Measurements from ENCODE around the gene SLC12A3.
"Not testable (repeated sequence)": the region's sequence is repeated elsewhere in the genome, so short reads cannot be mapped to it uniquely, and the experiment has no call there.

Gene SLC12A3

DNA sequence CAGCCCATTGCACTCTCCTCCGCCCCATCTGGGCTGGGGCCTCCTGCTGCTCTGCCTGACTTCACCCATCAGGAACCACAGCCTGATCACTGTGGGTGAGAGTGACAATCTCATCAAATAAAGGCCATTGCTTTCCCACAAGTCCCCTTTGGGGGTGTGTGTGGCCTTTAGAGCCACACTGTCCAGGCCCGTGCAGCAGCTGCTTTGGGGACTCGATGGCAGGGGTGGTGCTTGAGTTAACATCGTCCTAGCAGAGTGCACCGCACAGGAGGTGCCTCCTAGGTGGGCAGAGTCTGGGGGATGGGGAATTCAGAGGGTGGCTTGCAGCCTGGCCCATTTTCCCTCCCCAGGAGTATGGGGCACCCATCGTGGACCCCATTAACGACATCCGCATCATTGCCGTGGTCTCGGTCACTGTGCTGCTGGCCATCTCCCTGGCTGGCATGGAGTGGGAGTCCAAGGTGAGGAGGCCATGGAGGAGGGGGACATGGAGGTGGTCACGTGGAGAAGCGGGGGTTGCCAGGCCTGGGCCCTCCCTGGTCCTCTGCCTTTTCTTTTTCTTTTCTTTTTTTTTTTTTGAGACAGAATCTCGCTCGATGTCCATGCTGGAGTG, 5.4 kb downstream of the SLC12A3 start:
- no peak for DNase-seq

DNA sequence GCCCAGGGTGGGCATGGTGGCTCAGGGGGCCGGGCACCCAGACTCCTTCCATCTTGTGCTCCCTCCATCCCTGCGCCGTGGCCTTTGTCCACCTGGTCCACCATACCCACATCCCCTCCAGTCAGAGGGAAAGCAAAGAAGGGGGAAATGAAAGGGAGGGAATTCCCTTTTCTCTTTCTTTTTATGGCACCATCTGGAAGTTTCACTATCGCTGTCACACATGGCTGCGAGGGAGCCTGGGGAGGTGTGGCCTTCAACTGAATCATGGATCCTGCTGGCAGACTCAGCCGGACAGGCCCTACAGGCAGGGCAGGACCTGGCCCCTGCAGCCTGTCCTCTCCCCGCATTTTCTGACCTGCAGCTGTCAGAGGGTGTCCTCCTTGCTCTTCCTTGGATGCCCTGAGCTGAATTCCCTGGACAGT, 6.2 kb downstream of the SLC12A3 start:
- no peak for DNase-seq

DNA sequence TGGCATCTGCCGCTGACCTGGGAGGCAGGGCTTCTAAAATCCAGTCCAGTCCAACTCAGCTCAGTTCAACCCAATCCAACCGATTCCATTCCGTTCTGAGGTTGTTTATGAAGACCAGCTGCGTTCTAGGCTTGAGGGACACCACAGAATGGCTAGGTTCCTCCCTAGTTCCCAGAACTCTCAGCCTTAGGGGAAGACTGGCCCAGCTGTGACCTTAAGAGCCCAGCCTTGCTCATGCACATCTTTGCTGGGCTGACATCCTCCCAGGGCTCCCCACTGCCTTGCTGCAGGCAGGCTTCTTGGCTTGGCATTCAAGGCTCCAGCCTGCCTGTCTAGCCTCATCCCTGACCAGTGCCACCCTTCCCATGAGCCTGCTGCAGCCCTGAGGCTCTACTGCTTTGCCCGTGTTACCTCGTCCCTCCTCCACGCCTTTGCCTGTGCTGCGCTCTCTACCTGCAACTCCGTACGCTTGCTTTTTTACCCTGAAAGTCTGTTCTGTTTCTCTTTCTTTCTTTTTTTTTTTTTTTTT, 7.9 kb downstream of the SLC12A3 start:
- no peak for DNase-seq

DNA sequence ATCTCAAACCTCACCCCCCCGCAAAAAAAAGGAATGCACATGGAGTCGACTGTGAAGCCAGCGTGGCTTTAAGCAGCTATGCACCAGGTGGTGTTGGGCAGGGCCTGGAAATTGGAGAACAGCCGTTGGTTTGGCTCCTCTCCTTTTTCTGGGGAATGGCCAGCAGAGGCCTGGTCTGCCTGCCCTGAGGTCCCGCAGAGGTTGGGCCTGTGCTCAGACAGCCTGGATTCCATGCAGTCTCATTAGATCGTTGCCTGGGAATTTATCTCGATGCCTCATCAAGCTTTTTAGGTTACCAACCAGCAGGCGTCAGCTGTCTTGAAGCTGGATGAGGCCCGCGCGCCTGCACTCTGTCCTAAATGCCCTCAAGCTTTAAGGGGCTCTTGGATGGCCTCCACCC, 9.8 kb downstream of the SLC12A3 start:
- no peak for DNase-seq

DNA sequence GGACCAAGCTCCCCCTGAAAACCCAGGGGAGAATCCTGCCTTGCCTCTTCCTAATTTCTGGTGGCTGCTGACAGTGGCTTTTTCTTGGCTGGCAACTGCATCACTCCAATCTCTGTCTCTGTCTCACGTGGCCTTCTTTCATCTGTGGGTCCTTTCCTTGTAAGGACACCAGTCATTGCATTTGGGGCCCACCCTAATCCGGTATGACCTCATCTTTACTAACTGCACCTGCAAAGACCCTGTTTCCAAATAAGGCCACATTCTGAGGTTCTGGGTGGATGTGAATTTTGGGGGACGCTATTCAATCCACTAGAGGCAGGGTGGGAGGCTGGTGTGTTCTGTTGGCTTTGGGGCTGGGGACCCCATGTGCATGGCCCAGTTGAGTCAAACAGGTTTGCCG, 11.0 kb downstream of the SLC12A3 start:
- DNase-seq = no peak

DNA sequence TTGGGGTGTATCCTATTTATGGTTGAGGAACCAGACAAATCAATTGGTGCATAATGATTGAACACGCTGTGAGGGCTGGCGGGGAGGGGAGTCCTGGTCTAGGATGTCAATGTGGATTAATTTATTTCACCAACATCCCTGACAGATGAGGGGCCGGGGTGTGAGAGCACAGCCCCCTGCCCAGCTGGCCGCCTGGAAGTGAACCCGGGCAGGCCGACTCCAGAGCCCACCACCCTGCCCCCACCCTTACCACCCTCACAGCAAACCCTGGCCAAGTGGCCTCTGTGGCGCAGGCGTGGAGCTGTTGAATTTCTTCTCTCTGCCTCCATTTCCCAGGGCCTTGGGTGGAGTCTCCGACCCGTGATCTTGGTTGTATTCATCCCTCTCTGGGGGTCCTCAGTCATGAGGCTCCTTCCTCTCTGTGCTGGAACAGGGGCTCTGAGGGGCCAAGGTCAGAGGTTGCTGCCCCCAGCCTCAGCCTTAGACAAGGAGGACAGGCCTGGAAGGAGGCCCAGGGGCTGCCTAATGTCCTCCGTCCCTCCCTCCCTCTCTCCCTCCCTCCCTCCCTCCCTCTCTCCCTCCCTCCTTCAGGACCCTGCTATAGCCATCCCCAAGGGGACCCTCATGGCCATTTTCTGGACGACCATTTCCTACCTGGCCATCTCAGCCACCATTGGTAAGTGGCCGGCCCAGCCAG, 12.6 kb downstream of the SLC12A3 start:
- no peak for DNase-seq

DNA sequence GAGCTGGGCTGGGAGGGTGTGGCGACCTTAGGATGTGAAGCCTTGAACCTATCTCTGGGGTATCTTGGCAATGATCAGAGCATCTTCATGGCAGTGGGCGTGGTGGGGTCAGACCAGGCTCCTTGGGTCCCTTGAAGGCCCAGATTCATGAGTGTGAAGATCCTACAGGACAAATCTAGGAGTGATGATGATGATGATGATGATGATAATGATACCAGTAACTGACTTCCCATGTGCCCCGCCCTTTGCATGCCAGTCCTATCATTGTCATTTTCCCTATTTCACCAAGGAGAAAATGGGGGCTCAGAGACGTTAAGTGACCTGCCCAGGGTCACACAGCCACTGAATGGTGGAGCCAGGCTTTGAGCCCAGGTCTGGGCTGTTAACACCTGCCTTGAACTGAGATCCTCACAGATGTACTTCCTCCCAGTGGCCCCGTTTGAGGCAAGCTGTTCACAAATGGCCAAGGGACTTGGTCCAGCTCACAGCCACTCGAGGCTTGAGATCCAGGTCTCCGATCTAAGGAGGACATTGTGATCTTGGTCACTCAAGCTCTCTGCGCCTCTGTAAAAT, 13.4 kb downstream of the SLC12A3 start:
- no peak for DNase-seq

DNA sequence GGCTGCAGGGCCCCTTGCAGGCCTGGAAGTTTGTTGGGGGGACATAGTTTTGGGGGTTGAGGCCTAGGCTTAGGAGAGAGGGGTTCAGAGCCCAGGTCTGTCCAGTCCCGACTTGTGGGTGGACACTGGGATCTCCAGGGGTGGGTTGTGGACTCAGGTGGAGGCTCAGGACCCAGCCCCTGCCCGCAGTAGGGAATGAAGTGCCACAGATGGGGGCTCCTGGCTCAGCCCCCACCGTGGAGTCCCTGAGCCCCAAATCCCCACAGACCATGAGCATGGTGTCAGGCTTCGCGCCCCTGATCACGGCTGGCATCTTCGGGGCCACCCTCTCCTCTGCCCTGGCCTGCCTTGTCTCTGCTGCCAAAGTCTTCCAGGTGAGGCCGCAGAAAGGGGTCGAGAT, 14.3 kb downstream of the SLC12A3 start:
- DNase-seq = no peak

DNA sequence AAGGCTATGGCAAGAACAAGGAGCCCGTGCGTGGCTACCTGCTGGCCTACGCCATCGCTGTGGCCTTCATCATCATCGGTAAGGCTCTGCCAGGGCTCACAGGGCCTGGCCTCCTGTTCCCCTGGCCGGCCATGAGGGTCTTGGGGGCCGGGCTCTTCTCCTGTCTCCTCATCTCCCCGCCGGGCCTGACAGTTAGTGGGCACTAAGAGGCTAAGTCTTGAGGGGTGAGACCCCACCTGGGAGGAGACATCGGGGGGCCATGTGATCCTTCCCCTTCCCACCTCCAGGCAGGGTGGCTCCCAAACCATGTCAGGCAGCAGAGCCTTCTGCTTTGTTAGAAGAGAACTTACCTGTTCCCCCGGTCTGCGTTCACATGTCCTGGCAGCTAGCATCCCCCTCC, 15.2 kb downstream of the SLC12A3 start:
- no peak for DNase-seq

DNA sequence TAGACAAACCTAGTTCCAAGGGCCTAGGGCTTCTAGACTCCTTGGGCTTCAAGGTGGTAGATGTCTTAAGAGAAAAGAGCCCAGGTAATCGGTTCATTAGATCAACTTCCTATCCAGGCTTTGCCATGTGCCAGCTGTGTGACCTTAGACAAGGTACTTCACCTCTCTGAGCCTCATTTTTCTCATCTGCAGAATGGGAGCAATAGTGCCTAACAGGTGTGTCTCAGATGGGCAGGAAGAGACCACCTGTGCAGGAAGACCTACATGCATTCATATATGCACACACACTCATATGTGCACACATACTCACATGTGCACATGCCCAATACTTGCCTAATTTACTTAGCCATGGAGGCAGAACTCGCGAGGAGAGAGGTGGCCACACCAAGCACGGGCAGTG, 15.7 kb downstream of the SLC12A3 start:
- no peak for DNase-seq

DNA sequence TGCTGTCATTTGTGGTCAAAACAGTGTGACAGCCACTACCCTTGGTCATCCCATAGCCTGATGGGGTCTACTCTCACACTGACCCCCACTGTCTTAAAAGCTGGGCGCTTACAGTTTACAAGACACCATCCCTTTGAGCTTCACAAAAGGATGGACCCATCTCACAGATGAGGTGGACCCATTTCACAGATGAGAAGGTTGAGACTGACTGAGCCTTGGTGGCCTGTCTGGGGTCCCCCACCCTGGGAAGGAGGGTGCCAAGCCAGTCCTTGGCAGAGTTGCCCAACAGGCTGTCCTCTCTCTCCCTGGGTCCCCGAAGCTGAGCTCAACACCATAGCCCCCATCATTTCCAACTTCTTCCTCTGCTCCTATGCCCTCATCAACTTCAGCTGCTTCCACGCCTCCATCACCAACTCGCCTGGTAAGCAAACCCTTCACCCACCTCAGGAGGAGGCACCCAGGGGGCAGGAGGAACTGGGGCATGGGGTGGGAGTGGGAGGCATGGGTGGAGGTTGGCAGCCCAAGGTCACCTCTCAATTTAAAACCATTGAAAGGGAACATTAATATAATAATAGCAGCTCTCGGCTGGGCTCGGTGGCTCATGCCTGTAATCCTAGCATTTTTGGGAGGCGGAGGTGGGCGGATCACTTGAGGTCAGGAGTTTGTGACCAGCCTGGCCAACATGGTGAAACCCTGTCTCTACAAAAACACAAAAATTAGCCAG, 17.2 kb downstream of the SLC12A3 start:
- DNase-seq = no peak

DNA sequence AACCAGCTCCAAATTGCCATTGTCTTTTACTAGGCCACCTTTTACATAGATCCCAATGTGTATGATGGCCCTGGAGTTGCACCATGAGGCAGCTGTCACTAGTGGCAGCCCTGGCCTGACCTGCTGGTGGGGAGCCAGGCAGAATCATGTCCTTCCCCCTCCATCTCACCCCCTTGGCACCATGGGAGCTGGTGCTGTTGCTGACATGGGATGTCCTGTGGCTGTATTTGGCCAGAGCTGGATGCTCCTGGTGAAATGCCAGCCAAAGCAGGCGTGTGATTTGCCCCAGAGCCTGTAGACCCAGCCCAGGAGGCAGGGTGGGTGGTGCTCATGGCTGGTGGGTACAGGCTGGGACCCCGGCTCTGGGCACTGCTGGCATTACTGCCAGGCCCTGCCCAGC, 18.6 kb downstream of the SLC12A3 start:
- no peak for DNase-seq

DNA sequence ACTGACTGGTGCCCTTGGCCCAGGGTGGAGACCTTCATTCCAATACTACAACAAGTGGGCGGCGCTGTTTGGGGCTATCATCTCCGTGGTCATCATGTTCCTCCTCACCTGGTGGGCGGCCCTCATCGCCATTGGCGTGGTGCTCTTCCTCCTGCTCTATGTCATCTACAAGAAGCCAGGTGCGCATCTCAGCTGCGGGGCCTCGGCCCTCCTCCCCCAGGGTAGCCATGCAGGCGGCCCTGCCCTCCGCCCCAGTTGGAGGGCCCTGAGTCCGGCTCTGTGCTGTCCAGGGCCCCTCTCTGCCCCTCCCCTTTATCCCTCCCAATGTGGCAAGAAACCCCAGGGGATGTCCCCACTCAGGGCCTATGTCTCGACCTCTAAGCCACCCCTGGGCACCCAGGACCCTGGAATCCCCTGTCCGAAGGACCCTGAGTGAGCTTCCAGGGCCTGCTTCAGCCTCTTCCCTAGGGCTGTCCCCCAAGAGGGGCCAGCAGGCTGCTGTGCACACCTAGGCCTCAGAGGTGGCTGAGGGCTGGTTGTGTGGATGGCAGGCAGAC, 19.1 kb downstream of the SLC12A3 start:
- no peak for DNase-seq

DNA sequence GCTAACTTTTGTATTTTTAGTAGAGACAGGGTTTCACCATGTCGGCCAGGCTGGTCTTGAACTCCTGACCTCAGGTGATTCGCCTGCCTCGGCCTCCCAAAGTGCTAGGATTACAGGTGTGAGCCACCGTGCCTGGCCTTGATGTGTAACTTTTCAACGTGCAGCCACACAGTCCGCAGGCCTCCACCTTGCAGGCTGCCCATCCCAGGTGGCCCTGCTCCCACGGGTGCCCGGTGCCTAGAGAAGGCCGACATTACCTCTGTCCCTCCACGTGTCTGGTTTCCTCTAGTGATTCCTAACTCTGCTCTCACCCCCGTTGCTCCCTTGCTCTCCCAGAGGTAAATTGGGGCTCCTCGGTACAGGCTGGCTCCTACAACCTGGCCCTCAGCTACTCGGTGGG, 19.9 kb downstream of the SLC12A3 start:
- not testable (repeated sequence) for DNase-seq

DNA sequence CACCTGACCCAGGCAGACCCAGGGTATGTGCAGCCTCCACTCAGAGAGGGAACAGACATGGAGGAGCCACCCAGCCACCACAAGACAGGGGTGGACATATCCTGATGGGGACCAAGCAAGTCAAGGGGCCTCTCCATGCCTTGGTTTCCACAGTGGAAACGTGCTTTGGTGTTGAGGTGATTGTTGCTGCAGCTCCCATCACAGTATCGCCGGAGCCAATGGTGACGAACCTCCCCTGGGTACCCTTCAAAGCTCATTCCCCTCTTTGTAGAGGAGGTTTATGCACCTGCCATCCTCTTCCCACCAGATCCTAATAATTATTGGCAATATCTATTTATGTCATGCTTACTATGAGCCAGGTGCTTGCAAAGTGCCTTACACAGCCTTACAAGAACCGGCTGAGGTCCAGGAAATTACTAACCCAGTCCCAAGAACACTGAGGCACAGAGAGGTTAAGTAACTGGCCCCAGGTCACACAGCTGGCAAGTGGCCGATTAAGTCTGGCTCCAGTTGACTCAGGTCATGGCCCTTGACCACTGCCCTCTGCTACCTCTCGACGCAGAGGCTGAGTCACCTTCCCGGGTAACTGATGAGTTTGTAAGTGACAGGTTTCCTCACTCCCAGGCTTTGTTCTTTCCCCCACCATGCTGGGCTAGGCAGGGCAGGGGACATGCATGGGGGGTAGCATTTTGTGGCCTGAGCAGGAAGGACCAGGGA, 20.6 kb downstream of the SLC12A3 start:
- DNase-seq = no peak

DNA sequence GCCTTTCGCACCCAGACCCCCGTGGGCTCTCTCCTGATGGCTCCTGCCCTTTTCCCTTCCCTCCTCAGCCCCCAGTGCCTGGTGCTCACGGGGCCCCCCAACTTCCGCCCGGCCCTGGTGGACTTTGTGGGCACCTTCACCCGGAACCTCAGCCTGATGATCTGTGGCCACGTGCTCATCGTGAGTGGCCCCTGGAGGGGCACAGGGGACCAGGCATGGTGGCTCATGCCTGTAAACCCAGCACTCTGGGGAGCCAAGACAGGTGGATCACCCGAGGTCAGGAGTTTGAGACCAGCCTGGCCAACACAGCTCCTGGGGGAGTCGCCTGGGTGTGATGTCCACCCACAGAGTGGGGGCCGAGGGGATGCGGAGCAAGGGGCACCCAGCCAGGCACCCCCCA, 21.3 kb downstream of the SLC12A3 start:
- no peak for DNase-seq

DNA sequence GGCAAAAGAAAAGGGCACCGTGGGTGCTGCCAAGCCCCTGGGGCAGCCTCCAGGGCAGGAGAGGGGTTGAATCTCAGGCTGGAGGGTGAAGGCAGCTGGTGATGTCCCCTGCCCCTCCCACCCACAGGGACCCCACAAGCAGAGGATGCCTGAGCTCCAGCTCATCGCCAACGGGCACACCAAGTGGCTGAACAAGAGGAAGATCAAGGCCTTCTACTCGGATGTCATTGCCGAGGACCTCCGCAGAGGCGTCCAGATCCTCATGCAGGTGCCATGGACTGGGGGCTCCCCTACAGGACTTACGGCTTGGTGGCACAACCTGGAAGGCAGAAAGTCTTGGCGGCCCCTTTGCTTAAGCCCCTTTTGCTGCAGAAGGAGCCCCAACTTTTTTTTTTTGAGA, 21.8 kb downstream of the SLC12A3 start:
- no peak for DNase-seq

DNA sequence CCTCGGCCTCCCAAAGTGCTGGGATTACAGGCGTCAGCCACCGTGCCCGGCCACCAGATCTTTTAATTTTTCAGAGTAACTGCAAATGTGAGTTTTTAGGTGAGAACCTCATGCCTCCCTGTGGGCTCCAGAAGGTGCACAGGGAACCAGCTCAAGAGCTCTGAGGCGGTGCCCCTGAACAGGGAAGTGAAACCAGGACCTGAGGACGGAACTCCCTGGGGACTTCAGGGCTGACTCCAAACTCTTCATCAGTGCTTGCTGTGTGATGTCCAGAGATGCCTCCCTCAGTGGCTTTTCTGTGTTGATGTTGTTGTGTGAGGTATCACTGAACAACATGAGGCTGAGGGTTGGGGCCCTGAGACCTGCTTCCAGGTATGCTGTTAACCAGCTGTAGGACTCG, 23.8 kb downstream of the SLC12A3 start:
- DNase-seq = no peak

DNA sequence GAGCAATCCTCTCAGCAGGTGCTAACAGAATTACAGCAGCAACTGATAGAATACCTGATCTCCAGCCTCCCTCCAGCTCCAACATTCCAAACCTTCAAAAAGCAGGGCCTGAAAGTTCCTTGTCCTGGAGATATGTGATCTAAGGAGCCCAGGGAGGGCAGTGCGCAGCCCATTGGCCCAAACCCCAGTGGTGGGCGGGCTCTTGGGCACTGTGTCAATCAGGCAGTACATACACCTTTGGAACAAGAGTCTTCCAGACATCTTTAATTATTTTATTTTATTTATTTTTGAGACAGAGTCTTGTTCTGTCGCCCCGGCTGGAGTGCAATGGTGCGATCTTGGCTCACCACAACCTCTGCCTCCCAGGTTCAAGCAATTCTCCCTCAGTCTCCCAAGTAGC, 24.2 kb downstream of the SLC12A3 start:
- DNase-seq = no peak

DNA sequence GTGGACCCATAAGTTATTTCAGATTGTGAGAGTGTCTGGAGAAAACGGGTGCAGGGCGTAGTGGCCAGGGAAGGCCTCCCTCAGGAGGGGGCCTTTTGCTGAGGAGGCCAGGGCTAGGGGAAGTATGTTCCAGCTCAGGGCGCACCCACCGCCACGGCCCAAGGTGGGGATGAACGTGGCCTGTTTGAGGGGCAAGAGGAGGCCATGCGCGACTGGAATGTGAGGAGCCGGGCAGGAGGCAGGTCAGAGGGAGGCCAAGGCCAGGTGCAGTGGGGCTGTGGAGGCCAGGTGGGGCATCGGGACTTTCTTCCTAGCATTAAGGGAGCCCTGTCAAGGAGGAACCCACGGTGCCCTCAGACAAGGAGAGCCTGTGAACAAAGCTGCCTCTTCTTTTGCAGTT, 26.7 kb downstream of the SLC12A3 start:
- no peak for DNase-seq

DNA sequence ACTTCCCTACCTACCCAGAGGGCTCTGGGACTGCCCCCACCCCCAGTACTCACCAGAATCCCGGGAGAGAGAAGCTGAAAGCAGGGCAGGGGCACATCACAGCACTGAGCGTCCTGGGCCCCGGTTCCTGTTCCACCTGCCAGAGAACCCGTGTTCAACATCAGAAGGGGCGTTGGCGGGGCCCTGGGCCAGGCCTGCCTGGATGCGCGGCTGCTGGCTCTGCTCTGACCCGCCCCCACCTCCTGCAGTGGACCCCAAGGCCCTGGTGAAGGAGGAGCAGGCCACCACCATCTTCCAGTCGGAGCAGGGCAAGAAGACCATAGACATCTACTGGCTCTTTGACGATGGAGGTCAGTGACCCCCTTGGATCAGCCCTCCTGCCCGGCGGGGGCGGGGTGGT, 27.7 kb downstream of the SLC12A3 start:
- no peak for DNase-seq

DNA sequence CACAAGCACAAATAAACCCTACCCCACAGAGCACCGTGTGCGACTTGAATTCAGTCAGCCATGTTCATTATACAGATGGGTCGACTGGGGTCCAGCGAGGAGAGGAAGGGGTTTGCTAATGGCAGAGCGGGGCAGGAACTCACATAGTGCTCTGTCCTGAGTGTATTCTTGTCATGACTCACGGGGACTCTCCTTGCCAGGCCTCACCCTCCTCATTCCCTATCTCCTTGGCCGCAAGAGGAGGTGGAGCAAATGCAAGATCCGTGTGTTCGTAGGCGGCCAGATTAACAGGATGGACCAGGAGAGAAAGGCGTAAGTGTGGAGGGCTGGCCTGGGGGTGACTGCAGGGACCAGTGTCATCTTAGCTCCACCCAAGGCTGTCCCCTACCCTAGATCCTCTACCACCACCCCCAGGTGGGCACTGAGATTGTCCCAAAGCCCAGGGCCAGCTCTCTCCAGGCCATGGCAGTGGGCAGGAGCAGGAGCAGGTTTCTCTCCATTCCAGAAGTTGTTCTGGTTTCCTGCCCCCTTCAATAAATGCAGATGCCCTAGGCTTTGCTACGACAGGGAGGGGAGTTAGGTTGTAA, 29.4 kb downstream of the SLC12A3 start:
- no peak for DNase-seq

Measured in T-helper 9 cell (primary cell).